HG02759 (cell line): ENCODE data around the gene MFAP3L.
"Not testable (repeated sequence)": the region's sequence is repeated elsewhere in the genome, so short reads cannot be mapped to it uniquely, and the experiment has no call there.

Source experiments
- ATAC-seq: cut with Tn5 transposase; IDR thresholded peaks from one replicate; pipeline ENCODE4 v1.9.1; 2021; ENCODE audit warnings: mild to moderate bottlenecking, moderate library complexity; ENCODE audit not compliant: unreplicated experiment

Gene MFAP3L

DNA sequence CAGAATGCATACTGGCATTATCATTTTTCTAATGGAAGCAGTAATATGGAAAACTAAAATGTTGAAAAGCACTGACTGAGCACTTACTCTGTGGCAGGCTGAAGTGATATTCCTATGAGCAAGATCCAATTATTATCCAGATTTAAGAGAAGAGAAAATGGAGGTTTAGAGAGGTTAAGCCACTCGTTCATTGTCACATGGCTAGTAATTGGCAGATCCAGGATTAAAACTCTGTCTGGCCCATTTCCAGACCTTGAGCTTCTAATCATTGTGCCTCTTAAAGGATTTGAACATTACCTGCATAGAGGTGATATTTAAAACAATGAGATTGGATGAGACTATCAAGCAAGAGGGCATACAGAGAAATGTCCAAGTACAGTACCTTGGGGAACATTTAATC, 80.6 kb downstream of the MFAP3L start:
- no peak for ATAC-seq

DNA sequence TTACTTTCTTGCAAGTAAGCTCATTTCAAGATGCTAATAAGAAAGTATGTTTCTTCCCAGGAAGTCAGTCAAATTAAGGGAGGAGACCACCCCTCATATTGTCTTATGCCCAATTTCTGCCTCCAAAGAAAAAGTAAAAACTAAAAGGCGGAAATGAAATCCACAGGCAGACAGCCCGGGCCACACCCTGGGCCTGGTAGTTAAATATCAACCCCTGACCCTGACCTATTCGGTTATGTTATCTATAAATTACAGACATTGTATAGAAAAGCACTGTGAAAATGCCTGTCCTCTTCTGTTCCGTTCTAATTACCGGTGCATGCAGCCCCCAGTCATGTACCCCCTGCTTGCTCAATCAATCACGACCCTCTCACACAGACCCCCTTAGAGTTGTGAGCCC, 82.6 kb downstream of the MFAP3L start:
- ATAC-seq: not testable (repeated sequence)

DNA sequence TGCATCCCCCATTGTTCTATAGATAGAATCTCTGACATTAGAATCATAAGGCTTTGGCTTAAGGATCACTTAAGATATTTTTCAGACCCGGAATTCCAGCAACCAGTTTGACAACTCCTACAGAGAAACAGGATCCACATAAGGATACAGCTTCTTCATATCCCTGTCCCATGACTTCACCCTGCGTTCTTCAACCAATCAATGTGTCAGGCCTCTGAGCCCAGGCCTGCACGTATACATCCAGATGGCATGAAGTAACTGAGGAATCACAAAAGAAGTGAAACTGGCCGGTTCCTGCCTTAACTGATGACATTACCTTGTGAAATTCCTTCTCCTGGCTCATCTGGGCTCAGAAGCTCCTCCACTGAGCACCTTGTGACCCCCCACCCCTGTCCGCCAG, 85.1 kb downstream of the MFAP3L start:
- no peak for ATAC-seq

DNA sequence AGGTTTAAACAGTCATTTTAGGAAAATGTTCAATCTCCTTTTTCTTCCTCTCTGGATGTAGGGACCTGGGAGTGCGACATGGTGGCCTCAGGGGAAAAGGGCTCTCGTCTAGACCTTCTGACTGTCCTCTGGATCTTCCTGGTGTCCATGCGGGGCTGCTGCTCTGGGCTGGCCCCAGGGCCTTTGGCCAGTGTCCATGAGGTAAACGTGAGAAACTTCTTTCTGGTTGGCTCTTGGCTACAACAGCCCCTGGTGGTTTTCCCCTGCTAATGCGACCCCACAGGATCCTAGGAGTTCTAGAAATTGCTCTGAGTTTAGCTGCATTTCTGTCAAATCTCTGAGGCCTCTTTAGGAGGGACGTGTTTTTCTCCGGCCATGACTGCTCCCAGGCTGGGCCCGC, 85.7 kb downstream of the MFAP3L start:
- no peak for ATAC-seq
